ENCODE results near the gene GARIN6.

GARIN6 gene

DNA sequence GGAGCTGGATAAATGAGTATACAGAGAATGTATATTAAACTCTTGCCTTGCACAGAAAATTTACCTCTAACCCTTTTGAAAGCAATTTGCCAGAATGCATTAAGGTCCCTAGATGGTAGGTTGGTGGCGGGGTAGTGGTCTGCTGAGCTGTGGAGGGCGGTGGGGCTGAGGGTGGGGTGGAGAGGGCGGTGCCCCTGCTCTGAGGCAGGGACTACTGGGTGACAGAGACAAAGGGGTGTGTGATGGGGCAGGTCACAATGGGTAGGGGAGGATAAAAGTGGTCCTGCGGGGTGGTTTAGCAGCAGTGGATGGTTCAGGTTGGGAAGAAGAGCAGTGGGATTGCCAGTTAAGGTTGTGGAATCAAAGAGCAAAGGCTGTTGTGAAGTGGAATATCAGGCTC is at the start of gene GARIN6:
TSS of gene GARIN6 (plus strand) at position 301 of the 400 bp plus-strand sequence. CDS start 422 bp downstream, outside the sequence.
- no peak for DNase-seq
- no peaks in the 10 kb centered on the region for H3K9me3 Mint-ChIP-seq
- H3K27ac Mint-ChIP-seq, result no peak within 1 kb of the TSS
- peaks cover 4% of the 10 kb centered on the region for H3K27me3 Mint-ChIP-seq (ENCODE audit: low read depth, poor library complexity)
- TF ChIP-seq, protein P1, sequence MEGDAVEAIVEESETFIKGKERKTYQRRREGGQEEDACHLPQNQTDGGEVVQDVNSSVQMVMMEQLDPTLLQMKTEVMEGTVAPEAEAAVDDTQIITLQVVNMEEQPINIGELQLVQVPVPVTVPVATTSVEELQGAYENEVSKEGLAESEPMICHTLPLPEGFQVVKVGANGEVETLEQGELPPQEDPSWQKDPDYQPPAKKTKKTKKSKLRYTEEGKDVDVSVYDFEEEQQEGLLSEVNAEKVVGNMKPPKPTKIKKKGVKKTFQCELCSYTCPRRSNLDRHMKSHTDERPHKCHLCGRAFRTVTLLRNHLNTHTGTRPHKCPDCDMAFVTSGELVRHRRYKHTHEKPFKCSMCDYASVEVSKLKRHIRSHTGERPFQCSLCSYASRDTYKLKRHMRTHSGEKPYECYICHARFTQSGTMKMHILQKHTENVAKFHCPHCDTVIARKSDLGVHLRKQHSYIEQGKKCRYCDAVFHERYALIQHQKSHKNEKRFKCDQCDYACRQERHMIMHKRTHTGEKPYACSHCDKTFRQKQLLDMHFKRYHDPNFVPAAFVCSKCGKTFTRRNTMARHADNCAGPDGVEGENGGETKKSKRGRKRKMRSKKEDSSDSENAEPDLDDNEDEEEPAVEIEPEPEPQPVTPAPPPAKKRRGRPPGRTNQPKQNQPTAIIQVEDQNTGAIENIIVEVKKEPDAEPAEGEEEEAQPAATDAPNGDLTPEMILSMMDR (IDR thresholded peaks at IDR 0.05), result no peak
- H3K4me1 Mint-ChIP-seq, result no peaks in the 10 kb centered on the region
- H3K4me3 Mint-ChIP-seq, result no peak within 1 kb of the TSS
- no peaks in the 10 kb centered on the region for H3K36me3 Mint-ChIP-seq (ENCODE audit: low read depth)

DNA sequence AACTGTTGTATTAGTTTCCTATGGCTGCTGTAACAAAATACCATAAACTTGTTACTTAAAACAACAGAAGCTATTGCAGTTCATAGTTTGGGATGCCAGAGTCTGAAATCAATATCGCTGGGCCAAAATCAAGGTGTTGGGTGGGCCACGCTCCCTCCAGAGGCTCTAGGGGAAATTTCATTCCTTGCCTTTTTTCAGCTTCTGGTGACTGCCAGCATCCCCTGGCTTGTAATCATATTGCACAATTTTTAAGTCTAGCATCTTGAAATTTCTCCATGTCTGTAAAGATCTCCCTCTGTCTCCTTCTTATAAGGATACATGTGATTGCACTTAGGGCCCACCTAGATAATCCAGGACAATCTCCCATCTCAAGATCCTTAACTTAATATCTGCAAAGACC is 48.8 kb upstream of the GARIN6 start:
- Mint-ChIP-seq H3K4me3 (no peak overlapping the region), H3K9me3 (no peaks in the 10 kb centered on the region), H3K36me3 (ENCODE audit: low read depth) (no peaks in the 10 kb centered on the region), H3K27ac (no peak overlapping the region), H3K27me3 (ENCODE audit: low read depth, poor library complexity) (peaks cover 2% of the 10 kb centered on the region), H3K4me1 (no peaks in the 10 kb centered on the region)
- DNase-seq, result no peak
- TF ChIP-seq, protein P1 (IDR thresholded peaks at IDR 0.05), result no peak

DNA sequence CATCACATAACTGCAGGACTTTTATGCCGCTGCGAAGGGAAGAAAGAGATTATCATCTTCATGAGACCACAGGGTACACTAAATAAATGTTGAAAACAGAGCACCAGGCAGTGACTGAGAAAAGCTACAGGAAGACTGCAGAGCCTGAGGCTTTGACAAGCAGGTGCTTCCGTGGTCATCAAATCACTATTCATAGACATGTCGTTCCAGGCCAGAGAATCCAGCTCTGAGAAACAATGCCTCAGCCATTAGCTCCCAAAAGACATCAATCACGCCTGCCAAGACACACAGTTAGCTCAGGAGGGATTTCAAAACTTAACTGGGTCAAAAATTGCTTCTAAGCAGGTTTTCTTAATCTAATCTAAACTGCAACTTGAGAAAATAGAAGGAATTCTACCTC is 47.2 kb upstream of the GARIN6 start:
- DNase-seq, result no peak
- Mint-ChIP-seq H3K9me3 (no peaks in the 10 kb centered on the region), H3K27me3 (ENCODE audit: low read depth, poor library complexity) (peaks cover 2% of the 10 kb centered on the region), H3K4me3 (no peak overlapping the region), H3K36me3 (ENCODE audit: low read depth) (no peaks in the 10 kb centered on the region), H3K4me1 (no peaks in the 10 kb centered on the region), H3K27ac (no peak overlapping the region)
- TF ChIP-seq, protein P1 (IDR thresholded peaks at IDR 0.05), result no peak

DNA sequence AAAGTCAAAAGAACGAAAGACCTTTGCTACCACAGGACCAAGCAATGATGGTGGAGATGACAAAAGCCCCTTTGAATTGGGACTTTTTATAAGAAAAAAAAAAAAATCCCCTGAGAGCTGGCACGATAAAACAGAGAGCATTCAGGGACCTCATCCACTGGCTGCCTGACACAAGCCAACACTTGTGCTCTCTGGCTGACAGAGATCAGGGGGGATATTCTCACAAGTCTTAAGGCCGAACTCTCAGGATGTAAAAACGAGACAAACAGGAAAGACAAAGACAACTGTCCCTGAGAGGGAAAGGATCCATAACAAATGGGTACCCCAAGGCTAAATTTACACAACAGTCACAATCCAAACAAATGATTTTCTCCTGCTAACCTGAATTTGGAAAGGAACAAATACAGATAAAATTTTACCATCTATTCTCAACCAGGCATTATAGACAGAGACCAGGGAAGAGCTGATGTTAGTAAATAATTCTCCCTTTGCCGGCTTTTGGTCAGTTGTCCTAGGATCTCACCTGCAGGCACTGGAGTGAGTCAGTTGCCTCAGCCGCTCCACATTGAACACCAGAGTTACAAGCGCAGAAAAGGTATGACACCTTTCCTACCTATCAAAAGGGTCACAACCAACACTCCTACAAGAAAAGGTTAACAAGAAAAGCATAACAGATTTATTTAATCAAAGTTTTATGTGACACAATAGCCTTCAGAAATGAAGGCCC is 37.9 kb upstream of the GARIN6 start:
- DNase-seq, result no peak
- TF ChIP-seq, protein P1 (IDR thresholded peaks at IDR 0.05), result no peak
- Mint-ChIP-seq H3K9me3 (no peaks in the 10 kb centered on the region), H3K4me1 (no peaks in the 10 kb centered on the region), H3K36me3 (ENCODE audit: low read depth) (no peaks in the 10 kb centered on the region), H3K27ac (no peak overlapping the region), H3K4me3 (no peak overlapping the region), H3K27me3 (ENCODE audit: low read depth, poor library complexity) (no peaks in the 10 kb centered on the region)

DNA sequence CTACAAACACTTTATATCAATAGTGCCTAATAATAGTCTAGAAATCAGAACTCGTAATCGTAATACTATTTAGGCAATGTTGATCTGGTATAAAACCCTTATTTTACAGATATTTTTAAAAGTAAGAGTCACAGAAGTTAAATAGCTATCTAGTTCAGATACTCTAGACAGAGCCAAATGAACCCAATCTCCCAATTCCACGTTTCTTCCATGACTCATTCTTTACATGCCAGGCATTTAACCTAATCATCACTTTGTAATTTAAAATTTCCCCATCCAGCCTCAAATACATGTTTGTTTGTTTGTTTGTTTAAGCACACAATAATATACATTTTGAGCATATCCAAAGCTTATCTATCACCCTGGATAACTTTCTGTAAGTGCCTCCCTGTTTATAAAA is 36.4 kb upstream of the GARIN6 start:
- Mint-ChIP-seq H3K27ac (no peak overlapping the region), H3K4me3 (no peak overlapping the region), H3K4me1 (no peaks in the 10 kb centered on the region), H3K36me3 (ENCODE audit: low read depth) (no peaks in the 10 kb centered on the region), H3K9me3 (peaks cover 4% of the 10 kb centered on the region), H3K27me3 (ENCODE audit: low read depth, poor library complexity) (no peaks in the 10 kb centered on the region)
- DNase-seq, result no peak
- TF ChIP-seq, protein P1 (IDR thresholded peaks at IDR 0.05), result no peak

DNA sequence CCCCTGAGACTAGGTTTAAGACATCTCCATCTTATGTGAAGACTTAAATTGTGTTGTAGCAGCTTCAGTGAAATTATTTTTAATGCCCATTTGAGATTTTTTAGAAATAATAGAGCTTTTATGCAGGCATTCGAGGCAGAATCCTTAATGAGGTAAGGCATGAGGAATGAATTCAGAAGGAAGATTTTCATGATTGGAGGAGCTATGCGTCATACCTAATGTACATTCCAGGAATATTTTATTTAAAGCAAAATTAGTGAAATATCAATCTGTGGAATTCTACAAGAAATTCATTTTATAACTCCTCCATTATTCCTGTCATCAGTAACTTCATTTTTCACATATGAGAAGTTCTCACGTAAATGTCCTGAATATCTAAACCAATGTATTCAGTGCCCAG is 36.0 kb upstream of the GARIN6 start:
- Mint-ChIP-seq H3K27ac (no peak overlapping the region), H3K36me3 (ENCODE audit: low read depth) (no peaks in the 10 kb centered on the region), H3K9me3 (peaks cover 8% of the 10 kb centered on the region), H3K4me1 (no peaks in the 10 kb centered on the region), H3K4me3 (no peak overlapping the region), H3K27me3 (ENCODE audit: low read depth, poor library complexity) (no peaks in the 10 kb centered on the region)
- TF ChIP-seq, protein P1 (IDR thresholded peaks at IDR 0.05), result no peak
- DNase-seq, result no peak
